Measurements from ENCODE around the gene SLC2A3.

DNA sequence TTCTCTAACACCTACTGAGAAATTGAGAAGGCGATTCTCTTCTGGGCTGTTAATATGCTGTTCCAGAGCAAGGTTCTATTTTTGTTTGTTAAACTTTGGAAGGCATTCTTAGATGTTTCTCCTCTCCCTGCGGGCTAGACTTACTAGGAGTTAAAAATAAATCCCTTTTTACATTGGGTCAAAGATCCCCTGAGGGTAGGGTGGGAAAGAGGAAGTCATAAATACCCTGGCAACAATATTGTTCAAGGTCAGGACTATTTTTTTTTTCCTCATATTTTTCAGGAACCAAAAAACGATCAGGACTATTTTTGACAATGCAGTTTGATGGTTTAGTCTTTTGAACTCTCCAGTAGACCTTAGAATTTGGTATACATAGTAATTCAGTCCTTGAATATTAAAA is 51.3 kb downstream of the SLC2A3 start:
- TF ChIP-seq, protein P1, sequence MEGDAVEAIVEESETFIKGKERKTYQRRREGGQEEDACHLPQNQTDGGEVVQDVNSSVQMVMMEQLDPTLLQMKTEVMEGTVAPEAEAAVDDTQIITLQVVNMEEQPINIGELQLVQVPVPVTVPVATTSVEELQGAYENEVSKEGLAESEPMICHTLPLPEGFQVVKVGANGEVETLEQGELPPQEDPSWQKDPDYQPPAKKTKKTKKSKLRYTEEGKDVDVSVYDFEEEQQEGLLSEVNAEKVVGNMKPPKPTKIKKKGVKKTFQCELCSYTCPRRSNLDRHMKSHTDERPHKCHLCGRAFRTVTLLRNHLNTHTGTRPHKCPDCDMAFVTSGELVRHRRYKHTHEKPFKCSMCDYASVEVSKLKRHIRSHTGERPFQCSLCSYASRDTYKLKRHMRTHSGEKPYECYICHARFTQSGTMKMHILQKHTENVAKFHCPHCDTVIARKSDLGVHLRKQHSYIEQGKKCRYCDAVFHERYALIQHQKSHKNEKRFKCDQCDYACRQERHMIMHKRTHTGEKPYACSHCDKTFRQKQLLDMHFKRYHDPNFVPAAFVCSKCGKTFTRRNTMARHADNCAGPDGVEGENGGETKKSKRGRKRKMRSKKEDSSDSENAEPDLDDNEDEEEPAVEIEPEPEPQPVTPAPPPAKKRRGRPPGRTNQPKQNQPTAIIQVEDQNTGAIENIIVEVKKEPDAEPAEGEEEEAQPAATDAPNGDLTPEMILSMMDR (optimal IDR thresholded peaks at IDR 0.05 in 1 of 3, IDR thresholded peaks at IDR 0.05 in 1 of 3, conservative IDR thresholded peaks at IDR 0.05 in 1 of 3; ENCODE audit: extremely low read depth in 1 of 3, insufficient read depth in 2 of 3, low read length in 3 of 3), result no peak
- no peak for TF ChIP-seq EZH2 (IDR thresholded peaks at IDR 0.05; ENCODE audit: low read length)

Data from keratinocyte (primary cell).